ENCODE measurements around the gene KIAA0040.

DNA sequence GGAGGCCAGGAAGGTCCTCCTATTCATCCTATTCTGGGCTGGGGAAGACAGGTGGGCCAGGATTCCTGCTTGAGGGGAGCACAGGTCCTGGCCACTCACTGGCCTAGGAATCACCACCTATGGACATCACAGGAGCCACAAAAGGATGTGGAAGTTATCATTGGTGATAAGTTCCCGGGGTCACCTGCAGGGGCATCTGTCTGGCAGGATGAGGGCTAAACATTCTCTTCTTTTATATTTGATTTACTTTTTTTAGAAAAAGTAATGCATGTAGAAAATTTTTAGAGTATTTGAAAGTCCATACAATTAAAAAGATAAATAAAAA is 33.2 kb upstream of the KIAA0040 start:
- TF ChIP-seq, protein P1, sequence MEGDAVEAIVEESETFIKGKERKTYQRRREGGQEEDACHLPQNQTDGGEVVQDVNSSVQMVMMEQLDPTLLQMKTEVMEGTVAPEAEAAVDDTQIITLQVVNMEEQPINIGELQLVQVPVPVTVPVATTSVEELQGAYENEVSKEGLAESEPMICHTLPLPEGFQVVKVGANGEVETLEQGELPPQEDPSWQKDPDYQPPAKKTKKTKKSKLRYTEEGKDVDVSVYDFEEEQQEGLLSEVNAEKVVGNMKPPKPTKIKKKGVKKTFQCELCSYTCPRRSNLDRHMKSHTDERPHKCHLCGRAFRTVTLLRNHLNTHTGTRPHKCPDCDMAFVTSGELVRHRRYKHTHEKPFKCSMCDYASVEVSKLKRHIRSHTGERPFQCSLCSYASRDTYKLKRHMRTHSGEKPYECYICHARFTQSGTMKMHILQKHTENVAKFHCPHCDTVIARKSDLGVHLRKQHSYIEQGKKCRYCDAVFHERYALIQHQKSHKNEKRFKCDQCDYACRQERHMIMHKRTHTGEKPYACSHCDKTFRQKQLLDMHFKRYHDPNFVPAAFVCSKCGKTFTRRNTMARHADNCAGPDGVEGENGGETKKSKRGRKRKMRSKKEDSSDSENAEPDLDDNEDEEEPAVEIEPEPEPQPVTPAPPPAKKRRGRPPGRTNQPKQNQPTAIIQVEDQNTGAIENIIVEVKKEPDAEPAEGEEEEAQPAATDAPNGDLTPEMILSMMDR (IDR thresholded peaks at IDR 0.05): no peak
- no peak for TF ChIP-seq POLR2A (IDR thresholded peaks at IDR 0.05)
